Measurements from ENCODE around the gene DCLK2. TPM values are rescaled to one million over a fixed set of nuclear protein-coding genes. Genes with fewer than 3 reads are reported as not detected.

The DCLK2 gene
- total RNA-seq, 1 experiment from 2014 or later = 2.9 TPM

DNA sequence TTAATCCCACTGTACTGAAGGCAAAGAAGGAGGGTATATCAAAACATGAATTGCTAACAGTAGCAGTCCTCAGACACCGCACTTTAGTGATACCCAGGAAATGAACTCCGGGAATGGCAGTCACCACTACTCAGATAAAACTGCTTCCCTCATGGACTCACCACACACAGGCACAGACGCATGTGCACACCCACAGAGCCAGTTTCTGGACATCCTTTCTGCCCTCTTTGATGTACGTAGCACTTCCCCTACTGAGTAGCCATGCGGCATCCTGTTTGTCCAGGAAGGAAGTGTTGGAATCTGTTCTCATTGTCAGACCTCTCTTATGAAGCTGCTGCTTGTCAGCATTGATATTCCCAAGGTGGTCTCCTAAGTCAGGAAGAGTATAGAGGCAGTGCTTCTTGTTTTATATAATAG, 95.7 kb downstream of the DCLK2 start:
- Mint-ChIP-seq H3K27me3 (ENCODE audit: insufficient read depth, unreplicated experiment) (peaks cover 5% of the 10 kb centered on the region), H3K27ac (ENCODE audit: unreplicated experiment) (no peak overlapping the region), H3K4me1 (ENCODE audit: low read depth, unreplicated experiment) (no peaks in the 10 kb centered on the region), H3K4me3 (ENCODE audit: unreplicated experiment) (no peak overlapping the region), H3K9me3 (ENCODE audit: unreplicated experiment) (no peaks in the 10 kb centered on the region), H3K36me3 (ENCODE audit: insufficient read depth, unreplicated experiment) (no peaks in the 10 kb centered on the region)
- Histone ChIP-seq H3K4me3 (ENCODE audit: low read depth, low read length) (no peak overlapping the region), H3K9me3 (no peaks in the 10 kb centered on the region), H3K36me3 (ENCODE audit: control insufficient read depth, insufficient read depth, low read length) (no peaks in the 10 kb centered on the region), H3K4me1 (no peaks in the 10 kb centered on the region), H3K27me3 (replicated peaks; ENCODE audit: control insufficient read depth, insufficient read depth, low read length) (no peaks in the 10 kb centered on the region)
- DNase-seq = no peak
- intact Hi-C loops (cut with micrococcal nuclease; ENCODE audit: unreplicated experiment) = no loop called here
- ChIA-PET CTCF (no interaction called here), POLR2A (no interaction called here)
- no peak for TF ChIP-seq CTCF (IDR thresholded peaks at IDR 0.05; ENCODE audit: insufficient read depth in 1 of 2, low read depth in 1 of 2, low read length in 1 of 2, severe bottlenecking in 1 of 2, unreplicated experiment in 1 of 2)
- BruUV-seq (replicated peaks) = no TSS peak

DNA sequence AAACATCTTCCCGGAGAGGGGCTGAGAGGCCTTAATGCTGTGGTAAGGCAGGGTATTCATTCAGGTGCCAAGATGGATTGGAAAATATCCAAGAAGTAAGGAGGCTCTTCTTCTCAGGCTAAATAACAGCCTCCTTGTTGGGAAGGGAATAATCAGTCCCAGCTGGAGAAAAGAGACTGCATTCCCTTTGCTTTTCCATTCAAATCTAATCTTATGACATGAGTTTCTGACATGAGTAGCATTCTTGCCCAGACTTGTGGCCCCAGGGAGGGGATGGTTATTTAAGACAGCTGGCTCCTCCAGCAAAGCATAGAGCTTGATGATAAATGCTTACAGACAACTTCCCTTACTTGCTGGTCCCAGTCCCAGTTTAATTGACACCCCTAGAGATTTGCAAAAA, 98.3 kb downstream of the DCLK2 start:
- Mint-ChIP-seq H3K36me3 (ENCODE audit: insufficient read depth, unreplicated experiment) (no peaks in the 10 kb centered on the region), H3K4me1 (ENCODE audit: low read depth, unreplicated experiment) (no peaks in the 10 kb centered on the region), H3K9me3 (ENCODE audit: unreplicated experiment) (no peaks in the 10 kb centered on the region), H3K4me3 (ENCODE audit: unreplicated experiment) (no peak overlapping the region), H3K27me3 (ENCODE audit: insufficient read depth, unreplicated experiment) (peaks cover 9% of the 10 kb centered on the region), H3K27ac (ENCODE audit: unreplicated experiment) (no peak overlapping the region)
- POLR2A ChIA-PET = no interaction called here
- no peak for TF ChIP-seq CTCF (IDR thresholded peaks at IDR 0.05; ENCODE audit: insufficient read depth in 1 of 2, low read depth in 1 of 2, low read length in 1 of 2, severe bottlenecking in 1 of 2, unreplicated experiment in 1 of 2)
- no TSS peak for BruUV-seq (replicated peaks)
- no peaks in the 10 kb centered on the region for H3K36me3 ChIP-seq (ENCODE audit: control insufficient read depth, insufficient read depth, low read length)
- H3K9me3 ChIP-seq = no peaks in the 10 kb centered on the region
- CTCF ChIA-PET = no interaction called here
- no peaks in the 10 kb centered on the region for H3K4me1 ChIP-seq
- H3K27me3 ChIP-seq (replicated peaks; ENCODE audit: control insufficient read depth, insufficient read depth, low read length) = no peaks in the 10 kb centered on the region
- no peak for DNase-seq
- intact Hi-C loops (cut with micrococcal nuclease; ENCODE audit: unreplicated experiment) = no loop called here
- no peak overlapping the region for H3K4me3 ChIP-seq (ENCODE audit: low read depth, low read length)

GRCh38 chr4:150178161-150178560, 99.9 kb downstream of the DCLK2 start:
- H3K9me3 ChIP-seq = no peaks in the 10 kb centered on the region
- no peak overlapping the region for H3K27ac Mint-ChIP-seq (ENCODE audit: unreplicated experiment)
- TF ChIP-seq CTCF (IDR thresholded peaks at IDR 0.05; ENCODE audit: insufficient read depth in 1 of 2, low read depth in 1 of 2, low read length in 1 of 2, severe bottlenecking in 1 of 2, unreplicated experiment in 1 of 2) = no peak
- no peak overlapping the region for H3K4me3 Mint-ChIP-seq (ENCODE audit: unreplicated experiment)
- no peaks in the 10 kb centered on the region for H3K9me3 Mint-ChIP-seq (ENCODE audit: unreplicated experiment)
- H3K4me3 ChIP-seq (ENCODE audit: low read depth, low read length) = no peak overlapping the region
- intact Hi-C loops (cut with micrococcal nuclease; ENCODE audit: unreplicated experiment) = no loop called here
- no peak for DNase-seq
- BruUV-seq (replicated peaks) = no TSS peak
- H3K27me3 ChIP-seq (replicated peaks; ENCODE audit: control insufficient read depth, insufficient read depth, low read length) = no peaks in the 10 kb centered on the region
- peaks cover 13% of the 10 kb centered on the region for H3K27me3 Mint-ChIP-seq (ENCODE audit: insufficient read depth, unreplicated experiment)
- H3K36me3 Mint-ChIP-seq (ENCODE audit: insufficient read depth, unreplicated experiment) = no peaks in the 10 kb centered on the region
- no peaks in the 10 kb centered on the region for H3K4me1 Mint-ChIP-seq (ENCODE audit: low read depth, unreplicated experiment)
- CTCF ChIA-PET = interaction anchor here (0.7 kb wide), 1 partner anchor 20 kb away, joined by 4 read pairs; no protein-coding TSS in a partner anchor
- H3K4me1 ChIP-seq = no peaks in the 10 kb centered on the region
- no peaks in the 10 kb centered on the region for H3K36me3 ChIP-seq (ENCODE audit: control insufficient read depth, insufficient read depth, low read length)
- POLR2A ChIA-PET = no interaction called here
